Measurements from ENCODE around the gene PLAGL2. TPM values are rescaled to one million over a fixed set of nuclear protein-coding genes. Genes with fewer than 3 reads are reported as not detected.
"Not testable (repeated sequence)": the region's sequence is repeated elsewhere in the genome, so short reads cannot be mapped to it uniquely, and the experiment has no call there.

PLAGL2 gene
- total RNA-seq, 1 experiment from 2014 or later, result 44.4 TPM

DNA sequence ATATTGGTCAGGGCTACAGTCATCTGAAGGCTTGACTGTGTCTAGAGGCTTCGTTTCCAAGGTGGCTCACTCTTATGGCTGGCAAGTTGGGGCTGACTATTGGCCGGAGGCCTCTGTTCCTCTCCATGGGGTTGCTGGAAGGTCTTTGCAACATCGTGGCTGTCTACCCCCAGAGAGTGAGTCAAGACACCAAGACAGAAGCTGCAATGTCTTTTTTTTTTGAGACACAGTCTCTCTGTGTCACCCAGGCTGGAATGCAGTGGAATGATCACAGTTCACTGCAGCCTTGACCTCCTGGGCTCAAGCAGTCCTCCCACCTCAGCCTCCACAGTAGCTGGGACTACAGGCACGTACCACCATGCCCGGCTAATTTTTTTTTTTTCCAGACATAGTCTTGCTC is 40.5 kb upstream of the PLAGL2 start:
- H3K4me1 Mint-ChIP-seq, result no peaks in the 10 kb centered on the region; a peak in 1 of 4 replicates
- no peaks in the 10 kb centered on the region for H3K36me3 Mint-ChIP-seq (ENCODE audit: insufficient read depth in 1 of 3, low read depth in 3 of 3)
- H3K27ac Mint-ChIP-seq, result no peak overlapping the region; a peak in 1 of 7 replicates

DNA sequence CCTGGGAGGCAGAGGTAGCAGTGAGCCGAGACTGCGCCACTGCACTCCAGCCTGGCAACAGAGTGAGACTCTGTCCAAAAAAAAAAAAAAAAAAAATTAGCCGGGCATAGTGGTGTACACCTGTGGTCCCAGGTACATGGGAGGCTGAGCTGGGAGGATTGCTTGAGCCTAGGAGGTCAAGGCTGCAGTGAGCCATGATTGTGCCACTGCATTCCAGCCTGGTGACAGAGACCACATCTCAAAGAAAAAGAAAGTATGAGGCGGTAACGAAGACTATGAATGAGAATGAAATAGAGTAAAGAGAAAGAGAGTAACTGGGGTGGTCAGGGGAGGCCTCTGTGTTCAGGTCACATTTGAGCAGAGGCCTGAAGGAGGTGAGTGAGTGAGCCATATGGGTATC is 38.7 kb upstream of the PLAGL2 start:
- H2AK5ac ChIP-seq (ENCODE audit: insufficient read length, low read length); H2BK12ac ChIP-seq (ENCODE audit: insufficient read length, low read depth, low read length); H4K8ac ChIP-seq (replicated peaks; ENCODE audit: insufficient read length, low read depth, low read length); H3K27ac ChIP-seq (ENCODE audit: insufficient read length, low read depth, low read length); H3K27ac Mint-ChIP-seq; H3K18ac ChIP-seq (ENCODE audit: insufficient read length, low read depth, low read length); H3K23me2 ChIP-seq (ENCODE audit: insufficient read length, low read depth, low read length, poor library complexity, severe bottlenecking); H3K23ac ChIP-seq (ENCODE audit: insufficient read length, low read depth, low read length); H3T11ph ChIP-seq (ENCODE audit: low read length); H3K4me1 ChIP-seq (ENCODE audit: insufficient read depth, low read length); H2BK20ac ChIP-seq (ENCODE audit: low read depth, low read length, poor library complexity, severe bottlenecking); H3K36me3 Mint-ChIP-seq (ENCODE audit: insufficient read depth in 1 of 3, low read depth in 3 of 3); H3K79me1 ChIP-seq (ENCODE audit: insufficient read depth, low read depth, low read length, poor library complexity, severe bottlenecking); H2BK5ac ChIP-seq (ENCODE audit: insufficient read length, low read length); H3K27me3 ChIP-seq (ENCODE audit: insufficient read depth, low read length); H2AFZ ChIP-seq (ENCODE audit: low read length); H4K91ac ChIP-seq (ENCODE audit: insufficient read length, low read depth, low read length); H2BK120ac ChIP-seq (ENCODE audit: low read depth, low read length, poor library complexity, severe bottlenecking); H3K4ac ChIP-seq (ENCODE audit: low read depth, low read length); H3K9me3 ChIP-seq (ENCODE audit: control insufficient read depth, low read depth, low read length); H3K27me3 Mint-ChIP-seq (ENCODE audit: low read depth); H3K9me3 Mint-ChIP-seq; H3K56ac ChIP-seq (ENCODE audit: insufficient read length, low read depth, low read length); H3K4me3 Mint-ChIP-seq; H3K14ac ChIP-seq (ENCODE audit: insufficient read depth, low read length); H3K4me1 Mint-ChIP-seq; H2BK15ac ChIP-seq (ENCODE audit: low read depth, low read length); H4K5ac ChIP-seq (ENCODE audit: insufficient read length, low read depth, low read length); H4K20me1 ChIP-seq (ENCODE audit: control insufficient read depth, insufficient read depth, insufficient read length); H3K9ac ChIP-seq (ENCODE audit: extremely low read depth, insufficient read length, low read length); H3K79me2 ChIP-seq (ENCODE audit: insufficient read depth, low read length); DNase-seq; H3K4me2 ChIP-seq (ENCODE audit: insufficient read depth, insufficient read length, low read length): not testable (repeated sequence)
- no CpG with 5 or more reads among the region's 5 CpGs for WGBS (ENCODE audit: extremely low coverage, insufficient read length, low lambda C conversion rate)

More for the DNA sequence above, 40.5 kb upstream of the PLAGL2 start:
- Histone ChIP-seq H3K18ac (ENCODE audit: insufficient read length, low read depth, low read length) (no peak overlapping the region), H2BK5ac (ENCODE audit: insufficient read length, low read length) (no peak overlapping the region), H3K14ac (ENCODE audit: insufficient read depth, low read length) (no peak overlapping the region), H4K8ac (replicated peaks; ENCODE audit: insufficient read length, low read depth, low read length) (no peak overlapping the region), H4K20me1 (ENCODE audit: control insufficient read depth, insufficient read depth, insufficient read length) (no peaks in the 10 kb centered on the region), H3K27me3 (ENCODE audit: insufficient read depth, low read length) (no peaks in the 10 kb centered on the region), H3T11ph (ENCODE audit: low read length) (no peak overlapping the region), H4K5ac (ENCODE audit: insufficient read length, low read depth, low read length) (no peak overlapping the region), H3K56ac (ENCODE audit: insufficient read length, low read depth, low read length) (no peak overlapping the region), H4K91ac (ENCODE audit: insufficient read length, low read depth, low read length) (no peak overlapping the region), H3K9me3 (ENCODE audit: control insufficient read depth, low read depth, low read length) (no peaks in the 10 kb centered on the region), H2BK12ac (ENCODE audit: insufficient read length, low read depth, low read length) (no peak overlapping the region), H3K4me1 (ENCODE audit: insufficient read depth, low read length) (no peaks in the 10 kb centered on the region), H3K4me2 (ENCODE audit: insufficient read depth, insufficient read length, low read length) (no peak overlapping the region), H2BK15ac (ENCODE audit: low read depth, low read length) (no peak overlapping the region), H2BK20ac (ENCODE audit: low read depth, low read length, poor library complexity, severe bottlenecking) (no peak overlapping the region), H2AFZ (ENCODE audit: low read length) (no peak overlapping the region), H3K23ac (ENCODE audit: insufficient read length, low read depth, low read length) (no peak overlapping the region), H3K79me1 (ENCODE audit: insufficient read depth, low read depth, low read length, poor library complexity, severe bottlenecking) (no peaks in the 10 kb centered on the region), H3K9ac (ENCODE audit: extremely low read depth, insufficient read length, low read length) (no peak overlapping the region), H3K23me2 (ENCODE audit: insufficient read length, low read depth, low read length, poor library complexity, severe bottlenecking) (no peaks in the 10 kb centered on the region), H3K27ac (ENCODE audit: insufficient read length, low read depth, low read length) (no peak overlapping the region), H3K4ac (ENCODE audit: low read depth, low read length) (no peak overlapping the region), H2AK5ac (ENCODE audit: insufficient read length, low read length) (no peak overlapping the region), H2BK120ac (ENCODE audit: low read depth, low read length, poor library complexity, severe bottlenecking) (no peak overlapping the region), H3K79me2 (ENCODE audit: insufficient read depth, low read length) (no peaks in the 10 kb centered on the region)
- H3K9me3 Mint-ChIP-seq, result no peaks in the 10 kb centered on the region
- no peak overlapping the region for H3K4me3 Mint-ChIP-seq
- peaks cover 14% of the 10 kb centered on the region for H3K27me3 Mint-ChIP-seq (ENCODE audit: low read depth)
- no peak for DNase-seq
- no CpG with 5 or more reads among the region's 5 CpGs for WGBS (ENCODE audit: extremely low coverage, insufficient read length, low lambda C conversion rate)
- TF ChIP-seq, protein P1, sequence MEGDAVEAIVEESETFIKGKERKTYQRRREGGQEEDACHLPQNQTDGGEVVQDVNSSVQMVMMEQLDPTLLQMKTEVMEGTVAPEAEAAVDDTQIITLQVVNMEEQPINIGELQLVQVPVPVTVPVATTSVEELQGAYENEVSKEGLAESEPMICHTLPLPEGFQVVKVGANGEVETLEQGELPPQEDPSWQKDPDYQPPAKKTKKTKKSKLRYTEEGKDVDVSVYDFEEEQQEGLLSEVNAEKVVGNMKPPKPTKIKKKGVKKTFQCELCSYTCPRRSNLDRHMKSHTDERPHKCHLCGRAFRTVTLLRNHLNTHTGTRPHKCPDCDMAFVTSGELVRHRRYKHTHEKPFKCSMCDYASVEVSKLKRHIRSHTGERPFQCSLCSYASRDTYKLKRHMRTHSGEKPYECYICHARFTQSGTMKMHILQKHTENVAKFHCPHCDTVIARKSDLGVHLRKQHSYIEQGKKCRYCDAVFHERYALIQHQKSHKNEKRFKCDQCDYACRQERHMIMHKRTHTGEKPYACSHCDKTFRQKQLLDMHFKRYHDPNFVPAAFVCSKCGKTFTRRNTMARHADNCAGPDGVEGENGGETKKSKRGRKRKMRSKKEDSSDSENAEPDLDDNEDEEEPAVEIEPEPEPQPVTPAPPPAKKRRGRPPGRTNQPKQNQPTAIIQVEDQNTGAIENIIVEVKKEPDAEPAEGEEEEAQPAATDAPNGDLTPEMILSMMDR (conservative IDR thresholded peaks at IDR 0.05), result no peak

Measured in H9 (cell line).